HL-60 (cell line): Measurements from ENCODE around the gene HVCN1.

Experiments
- POLR2AphosphoS5 ChIP-seq: IDR thresholded peaks from 2 replicates; pipeline ENCODE4 v1.6.1; 2012; ENCODE audit warnings: low read depth
- SPI1 ChIP-seq: IDR thresholded peaks from 2 replicates; pipeline ENCODE4 v1.6.1; 2012; ENCODE audit warnings: low read depth, mild to moderate bottlenecking, borderline replicate concordance
- TF ChIP-seq, protein P1 (sequence below): IDR thresholded peaks from one replicate; pipeline ENCODE4 v1.5.1; 2011; ENCODE audit warnings: low read length, control low read depth, inconsistent platforms; ENCODE audit not compliant: insufficient read depth
- TF ChIP-seq, protein P2 (sequence below): IDR thresholded peaks from 2 replicates; pipeline ENCODE4 v1.6.1; 2012; ENCODE audit warnings: low read depth; ENCODE audit not compliant: insufficient replicate concordance

DNA sequence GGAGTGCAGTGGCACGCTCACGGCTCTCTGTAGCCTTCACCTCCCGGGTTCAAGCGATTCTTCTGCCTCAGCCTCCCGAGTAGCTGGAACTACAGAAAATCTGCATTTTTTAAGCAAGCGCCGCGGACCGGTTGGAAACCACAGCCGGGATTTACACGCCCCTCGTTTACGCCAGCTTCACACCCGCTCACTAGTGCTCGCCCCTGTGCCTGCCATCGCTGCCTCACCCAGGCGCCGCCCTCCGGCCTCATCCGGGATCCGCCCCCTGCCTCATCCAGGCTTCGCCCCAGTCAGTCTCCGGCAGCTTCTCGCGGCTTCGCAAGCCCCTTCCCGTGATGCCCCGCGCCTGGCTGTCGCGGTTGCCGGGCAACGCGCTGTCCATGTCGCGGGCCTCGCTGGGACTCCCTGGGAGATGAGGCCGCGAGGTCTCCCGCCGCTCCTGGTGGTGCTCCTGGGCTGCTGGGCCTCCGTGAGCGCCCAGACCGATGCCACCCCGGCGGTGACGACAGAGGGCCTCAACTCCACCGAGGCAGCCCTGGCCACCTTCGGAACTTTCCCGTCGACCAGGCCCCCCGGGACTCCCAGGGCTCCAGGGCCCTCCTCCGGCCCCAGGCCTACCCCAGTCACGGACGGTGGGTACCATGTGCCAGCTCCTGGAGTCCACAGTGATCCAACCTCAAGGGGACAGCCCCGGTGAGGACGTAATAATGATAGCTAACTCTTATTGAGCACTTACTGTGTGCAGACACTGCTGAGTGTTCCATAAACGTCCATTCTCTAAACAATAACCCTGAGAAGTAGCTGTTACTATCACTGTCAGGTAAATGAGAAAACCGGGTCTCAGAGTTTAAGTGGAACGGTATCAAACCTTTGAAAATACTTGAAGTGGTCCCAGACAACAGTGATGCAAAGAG, 74.9 kb downstream of the HVCN1 start, which contains the start of gene TCTN1:
- TF ChIP-seq, protein P1, sequence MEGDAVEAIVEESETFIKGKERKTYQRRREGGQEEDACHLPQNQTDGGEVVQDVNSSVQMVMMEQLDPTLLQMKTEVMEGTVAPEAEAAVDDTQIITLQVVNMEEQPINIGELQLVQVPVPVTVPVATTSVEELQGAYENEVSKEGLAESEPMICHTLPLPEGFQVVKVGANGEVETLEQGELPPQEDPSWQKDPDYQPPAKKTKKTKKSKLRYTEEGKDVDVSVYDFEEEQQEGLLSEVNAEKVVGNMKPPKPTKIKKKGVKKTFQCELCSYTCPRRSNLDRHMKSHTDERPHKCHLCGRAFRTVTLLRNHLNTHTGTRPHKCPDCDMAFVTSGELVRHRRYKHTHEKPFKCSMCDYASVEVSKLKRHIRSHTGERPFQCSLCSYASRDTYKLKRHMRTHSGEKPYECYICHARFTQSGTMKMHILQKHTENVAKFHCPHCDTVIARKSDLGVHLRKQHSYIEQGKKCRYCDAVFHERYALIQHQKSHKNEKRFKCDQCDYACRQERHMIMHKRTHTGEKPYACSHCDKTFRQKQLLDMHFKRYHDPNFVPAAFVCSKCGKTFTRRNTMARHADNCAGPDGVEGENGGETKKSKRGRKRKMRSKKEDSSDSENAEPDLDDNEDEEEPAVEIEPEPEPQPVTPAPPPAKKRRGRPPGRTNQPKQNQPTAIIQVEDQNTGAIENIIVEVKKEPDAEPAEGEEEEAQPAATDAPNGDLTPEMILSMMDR: no peak
- TF ChIP-seq POLR2AphosphoS5 (no peak), SPI1 (no peak)
- TF ChIP-seq, protein P2, sequence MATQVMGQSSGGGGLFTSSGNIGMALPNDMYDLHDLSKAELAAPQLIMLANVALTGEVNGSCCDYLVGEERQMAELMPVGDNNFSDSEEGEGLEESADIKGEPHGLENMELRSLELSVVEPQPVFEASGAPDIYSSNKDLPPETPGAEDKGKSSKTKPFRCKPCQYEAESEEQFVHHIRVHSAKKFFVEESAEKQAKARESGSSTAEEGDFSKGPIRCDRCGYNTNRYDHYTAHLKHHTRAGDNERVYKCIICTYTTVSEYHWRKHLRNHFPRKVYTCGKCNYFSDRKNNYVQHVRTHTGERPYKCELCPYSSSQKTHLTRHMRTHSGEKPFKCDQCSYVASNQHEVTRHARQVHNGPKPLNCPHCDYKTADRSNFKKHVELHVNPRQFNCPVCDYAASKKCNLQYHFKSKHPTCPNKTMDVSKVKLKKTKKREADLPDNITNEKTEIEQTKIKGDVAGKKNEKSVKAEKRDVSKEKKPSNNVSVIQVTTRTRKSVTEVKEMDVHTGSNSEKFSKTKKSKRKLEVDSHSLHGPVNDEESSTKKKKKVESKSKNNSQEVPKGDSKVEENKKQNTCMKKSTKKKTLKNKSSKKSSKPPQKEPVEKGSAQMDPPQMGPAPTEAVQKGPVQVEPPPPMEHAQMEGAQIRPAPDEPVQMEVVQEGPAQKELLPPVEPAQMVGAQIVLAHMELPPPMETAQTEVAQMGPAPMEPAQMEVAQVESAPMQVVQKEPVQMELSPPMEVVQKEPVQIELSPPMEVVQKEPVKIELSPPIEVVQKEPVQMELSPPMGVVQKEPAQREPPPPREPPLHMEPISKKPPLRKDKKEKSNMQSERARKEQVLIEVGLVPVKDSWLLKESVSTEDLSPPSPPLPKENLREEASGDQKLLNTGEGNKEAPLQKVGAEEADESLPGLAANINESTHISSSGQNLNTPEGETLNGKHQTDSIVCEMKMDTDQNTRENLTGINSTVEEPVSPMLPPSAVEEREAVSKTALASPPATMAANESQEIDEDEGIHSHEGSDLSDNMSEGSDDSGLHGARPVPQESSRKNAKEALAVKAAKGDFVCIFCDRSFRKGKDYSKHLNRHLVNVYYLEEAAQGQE: peak; percentile 17
